ENCODE results near the gene C1QB.

- TF ChIP-seq EZH2phosphoT487 (IDR thresholded peaks at IDR 0.05; ENCODE audit: low read depth) = no peak
- TF ChIP-seq CTCF (IDR thresholded peaks at IDR 0.05; ENCODE audit: low read depth, low read length) = no peak
Measured at GRCh38 chr1:22637907-22638445, 15.1 kb upstream of the C1QB start.
